ENCODE data around the gene OXTR. TPM values are rescaled to one million over a fixed set of nuclear protein-coding genes. Genes with fewer than 3 reads are reported as not detected.

The OXTR gene
- total and polyA plus RNA-seq, 2 of the 4 experiments (the other 2 are of a cell fraction), result 42.8 to 56.1 TPM

GRCh38 chr3:8805774-8806173, 36.4 kb upstream of the OXTR start:
- no CpG with 5 or more reads among the region's 2 CpGs for WGBS, 2 experiments (ENCODE audit: extremely low coverage in 2 of 2, insufficient read length in 1 of 2)
- no peak overlapping the region for H3K23ac ChIP-seq (ENCODE audit: low read depth, low read length)
- no peaks in the 10 kb centered on the region for H4K20me1 ChIP-seq (ENCODE audit: insufficient read depth, low read length)
- no peak overlapping the region for H4K8ac ChIP-seq (ENCODE audit: low read depth in 2 of 2, low read length in 2 of 2)
- H4K91ac ChIP-seq (ENCODE audit: insufficient read depth, low read depth, low read length), result no peak overlapping the region
- H3K18ac ChIP-seq (ENCODE audit: low read depth, low read length), result no peak overlapping the region
- H3K27me3 ChIP-seq (ENCODE audit: control insufficient read depth, insufficient read depth, low read length), result no peaks in the 10 kb centered on the region
- POLR2A ChIA-PET (ENCODE audit: unreplicated experiment), result no interaction called here
- H3K4me1 ChIP-seq (ENCODE audit: control insufficient read depth, insufficient read depth, low read length), result no peaks in the 10 kb centered on the region
- no peak overlapping the region for H3K27ac ChIP-seq (ENCODE audit: insufficient read depth, low read length)
- no peak overlapping the region for H3K4me3 ChIP-seq (ENCODE audit: insufficient read depth, low read depth, low read length)
- H3K79me1 ChIP-seq (ENCODE audit: low read depth in 1 of 2, low read length in 2 of 2), result no peaks in the 10 kb centered on the region
- no peak overlapping the region for H2BK15ac ChIP-seq (ENCODE audit: low read depth, low read length)
- ATAC-seq (ENCODE audit: low read depth) (no peak), DNase-seq (no peak)
- no peak overlapping the region for H2AK9ac ChIP-seq (replicated peaks; ENCODE audit: low read depth, low read length, poor library complexity)
- no peak overlapping the region for H3K4me2 ChIP-seq (ENCODE audit: low read depth, low read length)
- no peak overlapping the region for H4K5ac ChIP-seq (ENCODE audit: low read depth, low read length)
- CTCF ChIA-PET, result no interaction called here
- H3K36me3 ChIP-seq (ENCODE audit: control insufficient read depth, insufficient read depth, low read length), result no peaks in the 10 kb centered on the region
- in situ Hi-C loops (cut with MboI; ENCODE audit: low sequenced_read_pairs) (no loop called here), intact Hi-C loops (cut with micrococcal nuclease) (no loop called here), dilution Hi-C loops (cut with HindIII; ENCODE audit: low sequenced_read_pairs, unreplicated experiment) (no loop called here)
- no TSS peak for BruUV-seq (replicated peaks)
- no peak overlapping the region for H2BK20ac ChIP-seq (ENCODE audit: low read depth, low read length)
- TF ChIP-seq RCOR1 (IDR thresholded peaks at IDR 0.05; ENCODE audit: insufficient replicate concordance, low read length) (no peak), NFE2L2 (IDR thresholded peaks at IDR 0.05; ENCODE audit: low read depth, low read length) (no peak), MXI1 (IDR thresholded peaks at IDR 0.05; ENCODE audit: borderline replicate concordance, low read depth, low read length) (no peak), ELK1 (IDR thresholded peaks at IDR 0.05; ENCODE audit: borderline replicate concordance, low read depth, low read length) (no peak), SMC3 (IDR thresholded peaks at IDR 0.05; ENCODE audit: low read depth, low read length) (no peak), CTCF (conservative IDR thresholded peaks at IDR 0.05; ENCODE audit: low read depth, low read length) (no peak), RAD21 (IDR thresholded peaks at IDR 0.05; ENCODE audit: low read length) (no peak), USF2 (IDR thresholded peaks at IDR 0.05; ENCODE audit: low read depth, low read length) (no peak), RFX5 (IDR thresholded peaks at IDR 0.05; ENCODE audit: low read depth, low read length) (no peak), POLR2A (IDR thresholded peaks at IDR 0.05; ENCODE audit: low read depth, low read length) (no peak), CEBPB (IDR thresholded peaks at IDR 0.05; ENCODE audit: low read depth, low read length) (no peak), CHD1 (IDR thresholded peaks at IDR 0.05; ENCODE audit: low read depth, low read length) (no peak)
- H3K56ac ChIP-seq (ENCODE audit: extremely low read depth, insufficient read depth, low read length), result no peak overlapping the region
- no peak overlapping the region for H3K9ac ChIP-seq (ENCODE audit: low read depth, low read length)
- no peak overlapping the region for H3K4ac ChIP-seq (ENCODE audit: low read depth, low read length)
- H2AFZ ChIP-seq (replicated peaks; ENCODE audit: low read length, poor library complexity), result no peak overlapping the region
- no peak overlapping the region for H2BK5ac ChIP-seq (ENCODE audit: low read depth, low read length, poor library complexity, severe bottlenecking)
- H3K9me3 ChIP-seq (ENCODE audit: control insufficient read depth, insufficient read depth, low read length), result no peaks in the 10 kb centered on the region
- no peak overlapping the region for H2AK5ac ChIP-seq (ENCODE audit: low read depth, low read length)
- H3K14ac ChIP-seq (replicated peaks; ENCODE audit: low read depth, low read length), result no peak overlapping the region
- no peak overlapping the region for H2BK120ac ChIP-seq (ENCODE audit: low read depth, low read length)
- no peaks in the 10 kb centered on the region for H3K9me1 ChIP-seq (ENCODE audit: insufficient read depth, low read length)

Data from IMR-90 (cell line).